GOT3 (cell line): ENCODE results near the gene TBL1X.

Experiments used
- DNase-seq: peaks from one replicate; lab custom pipeline; 2025; ENCODE audit warnings: mixed read lengths; lab: John Stamatoyannopoulos, UW

The TBL1X gene

DNA sequence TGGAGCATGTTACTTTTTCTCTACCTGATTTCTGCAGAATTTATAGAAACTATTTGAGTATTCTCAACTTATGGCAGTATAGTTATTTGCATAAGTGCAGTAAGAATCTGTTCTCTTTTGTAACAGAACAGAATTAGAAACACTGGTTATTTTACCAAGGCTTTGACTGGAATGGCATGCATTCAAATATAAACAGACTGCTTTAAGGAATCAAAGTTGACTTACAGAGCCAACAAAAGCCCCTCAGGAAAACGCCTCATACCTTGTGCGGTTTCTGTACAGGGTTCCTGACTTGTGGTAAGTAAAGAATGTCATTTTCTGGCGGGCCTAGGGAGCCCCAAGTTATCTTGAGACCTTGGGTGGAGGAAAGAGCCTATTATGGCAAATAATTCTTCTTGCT lies 203.7 kb downstream of the TBL1X start:
- no peak for DNase-seq

DNA sequence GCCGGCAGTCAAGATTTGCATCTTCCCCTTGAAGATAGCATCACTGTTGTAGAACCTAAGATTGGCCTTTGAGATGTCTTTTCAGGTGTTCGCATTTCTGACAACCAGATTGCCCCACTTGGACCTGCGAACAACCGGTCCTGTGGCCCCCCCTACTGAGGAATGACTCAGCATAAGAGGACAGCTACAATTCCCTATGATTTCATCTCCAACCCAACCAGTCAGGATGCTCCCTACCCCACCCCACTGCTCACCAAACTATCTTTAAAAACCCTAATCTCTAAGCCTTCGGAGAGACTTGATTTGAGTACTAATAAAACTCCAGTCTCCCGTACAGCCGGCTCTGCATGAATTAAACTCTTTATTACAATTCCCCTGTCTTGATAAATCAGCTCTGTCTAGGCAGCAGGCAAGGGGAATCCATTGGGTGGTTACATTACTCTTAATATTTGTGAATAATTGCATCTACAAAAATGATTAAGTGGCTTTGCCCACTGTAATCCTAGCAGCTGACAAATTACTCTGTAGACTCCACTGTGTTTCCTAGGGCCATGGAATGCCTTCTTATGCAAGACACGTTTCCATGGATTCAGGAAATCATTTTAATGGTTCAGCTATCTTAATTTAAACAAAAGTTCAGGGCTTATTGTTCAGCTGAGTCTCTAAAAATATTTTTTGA lies 205.4 kb downstream of the TBL1X start:
- DNase-seq = no peak

DNA sequence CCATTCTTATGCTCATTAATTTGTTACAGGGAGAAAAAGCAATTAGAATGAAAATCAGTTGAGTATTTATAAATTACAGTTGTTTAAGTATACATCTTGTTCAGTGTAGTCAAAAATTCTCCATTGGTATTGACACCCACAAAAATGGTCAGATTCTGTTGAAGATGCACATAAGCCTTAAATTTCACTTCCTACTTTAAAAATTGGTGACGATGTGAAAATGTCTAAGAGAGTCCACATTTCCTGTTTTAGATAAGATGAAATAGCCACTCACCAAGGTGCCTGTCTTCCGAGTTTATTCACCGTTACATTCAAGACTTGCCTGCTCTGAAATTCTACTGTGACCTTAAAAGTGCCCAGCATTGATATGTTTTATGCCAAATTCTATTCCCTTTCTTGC lies 207.1 kb downstream of the TBL1X start:
- DNase-seq = no peak

DNA sequence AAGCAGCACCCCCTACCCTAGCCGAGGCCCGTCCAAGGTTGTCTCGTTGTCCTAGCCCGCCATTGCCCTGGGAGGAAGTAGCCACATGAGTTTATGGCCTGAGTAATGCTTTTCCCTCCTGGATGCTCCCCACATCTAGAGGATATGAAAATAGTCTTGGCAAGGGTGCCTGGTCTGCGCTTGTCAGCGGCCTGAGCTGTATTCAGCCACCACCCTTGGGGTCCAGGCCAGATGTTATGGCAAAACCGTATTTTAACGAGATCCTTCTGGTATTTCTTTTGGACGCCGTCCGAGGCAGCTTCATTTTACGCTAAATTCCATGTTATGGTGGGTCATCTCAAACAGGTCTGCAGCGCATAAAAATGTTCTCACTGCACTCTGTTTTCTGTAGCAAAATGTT lies 211.4 kb downstream of the TBL1X start:
- no peak for DNase-seq

DNA sequence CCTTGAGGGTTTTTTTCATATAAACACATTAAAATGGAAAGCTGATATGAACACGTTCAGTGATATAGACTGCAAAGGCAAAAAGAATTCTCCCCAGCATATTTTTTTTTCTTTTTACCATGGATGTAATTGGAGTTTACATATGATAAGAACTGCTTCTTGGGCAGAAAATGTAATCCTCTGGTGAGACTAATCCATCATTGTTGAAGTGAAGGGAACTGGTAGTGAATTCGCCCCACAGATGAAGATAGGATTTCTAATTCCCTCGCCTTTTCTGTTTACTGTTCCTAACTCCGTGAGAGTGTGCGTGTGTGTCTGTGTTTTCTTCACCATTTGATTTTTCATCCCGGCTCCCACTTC lies 211.9 kb downstream of the TBL1X start:
- no peak for DNase-seq

DNA sequence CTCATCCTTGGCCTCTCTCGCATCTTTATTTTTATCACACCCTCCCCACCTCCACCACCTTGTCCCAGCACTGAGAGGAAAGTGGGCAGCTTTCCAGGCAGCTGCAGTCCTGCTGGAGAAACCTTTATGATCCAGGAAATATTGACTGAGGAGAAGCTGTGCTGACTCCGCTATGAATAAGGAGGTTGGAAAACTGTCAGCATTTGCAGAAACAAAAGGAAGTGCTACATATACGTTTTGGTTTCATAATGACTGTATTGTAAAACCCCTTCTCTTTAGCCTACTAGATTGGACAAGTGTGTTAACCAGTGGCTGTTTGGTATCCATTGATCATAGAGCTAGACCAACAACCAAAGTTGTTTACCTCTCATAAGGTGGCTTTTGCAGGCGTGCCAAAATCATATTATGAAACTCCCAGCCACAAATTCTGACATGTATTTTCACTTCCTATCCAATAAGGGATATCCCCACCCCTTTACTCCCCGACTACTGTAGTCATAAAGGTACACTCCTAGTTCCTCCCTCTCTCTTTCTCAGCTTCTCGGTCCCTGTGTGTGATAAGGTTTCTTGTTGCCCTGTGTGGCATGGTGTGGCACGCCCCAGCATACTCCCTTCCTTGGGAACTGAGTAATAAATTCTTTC lies 212.4 kb downstream of the TBL1X start:
- DNase-seq = no peak

DNA sequence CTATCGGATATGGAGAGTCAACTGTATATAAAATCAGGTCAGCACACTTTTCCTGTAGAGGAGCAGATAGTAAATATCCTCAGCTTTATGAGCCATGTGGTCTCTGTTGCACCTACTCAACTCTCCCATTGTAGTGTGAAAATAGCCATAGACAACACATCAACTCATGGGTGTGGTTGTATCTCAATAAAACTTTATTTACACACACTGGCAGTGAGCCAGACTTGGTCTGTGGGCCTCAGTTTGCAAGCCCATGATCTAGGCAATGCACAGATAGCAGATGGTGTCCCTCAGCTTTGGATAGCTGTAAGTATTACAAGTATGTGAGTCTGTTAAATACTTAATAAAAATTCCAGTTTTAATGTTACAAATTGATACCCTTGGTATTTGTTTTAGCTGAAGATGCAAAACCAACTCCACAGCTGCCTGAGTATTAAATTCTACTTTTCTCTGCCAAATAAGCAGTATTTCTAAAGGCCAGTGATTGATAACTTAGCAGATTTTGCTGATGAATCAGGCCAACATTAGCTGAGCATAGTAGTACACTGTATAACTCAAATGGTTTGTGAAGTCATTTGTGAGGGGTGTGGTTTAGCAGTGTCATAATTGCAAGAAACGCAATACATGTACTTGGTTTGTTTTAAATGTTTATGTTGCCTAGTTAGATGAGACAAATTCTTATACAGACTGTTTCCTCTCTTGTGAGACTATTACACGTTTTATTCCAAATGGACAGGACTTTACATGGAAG lies 213.5 kb downstream of the TBL1X start:
- no peak for DNase-seq

DNA sequence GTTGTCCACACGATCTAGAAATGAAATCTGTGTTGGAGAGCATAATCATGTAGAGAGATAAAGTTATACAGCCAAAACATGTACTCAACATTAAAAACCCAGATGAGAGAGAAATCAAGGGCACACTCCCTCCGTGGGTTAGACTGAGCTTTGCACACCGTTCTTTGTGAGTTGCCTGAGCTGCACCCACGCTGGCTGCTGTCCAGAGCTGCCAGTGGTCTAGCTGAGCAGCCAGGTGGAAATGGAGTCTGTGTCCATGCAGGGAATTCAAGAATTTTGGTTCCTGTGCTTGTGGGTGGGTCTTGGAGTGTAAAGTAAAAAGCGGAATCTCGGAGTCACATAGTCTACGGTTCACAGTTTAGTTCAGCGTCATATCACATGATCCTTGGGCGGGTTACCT lies 216.2 kb downstream of the TBL1X start:
- no peak for DNase-seq

DNA sequence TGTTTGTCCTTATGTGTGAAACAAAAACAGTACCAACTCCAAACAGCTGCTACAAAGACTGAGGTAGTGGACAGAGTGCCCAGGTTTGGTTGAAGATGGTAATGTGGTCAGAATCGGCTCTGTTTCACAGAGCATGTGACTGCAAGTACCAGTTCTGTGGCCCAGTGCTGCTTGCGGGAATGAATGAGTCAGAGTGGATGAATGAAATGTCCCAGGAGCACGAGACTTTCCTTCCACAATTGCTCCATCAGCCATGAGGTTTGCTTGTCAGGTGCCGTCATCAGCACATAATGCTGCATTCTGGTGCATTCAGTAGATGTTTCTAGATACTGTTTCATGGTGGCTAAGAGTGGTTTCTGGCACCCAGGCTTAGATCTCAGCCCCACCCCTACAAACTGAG lies 216.6 kb downstream of the TBL1X start:
- no peak for DNase-seq

DNA sequence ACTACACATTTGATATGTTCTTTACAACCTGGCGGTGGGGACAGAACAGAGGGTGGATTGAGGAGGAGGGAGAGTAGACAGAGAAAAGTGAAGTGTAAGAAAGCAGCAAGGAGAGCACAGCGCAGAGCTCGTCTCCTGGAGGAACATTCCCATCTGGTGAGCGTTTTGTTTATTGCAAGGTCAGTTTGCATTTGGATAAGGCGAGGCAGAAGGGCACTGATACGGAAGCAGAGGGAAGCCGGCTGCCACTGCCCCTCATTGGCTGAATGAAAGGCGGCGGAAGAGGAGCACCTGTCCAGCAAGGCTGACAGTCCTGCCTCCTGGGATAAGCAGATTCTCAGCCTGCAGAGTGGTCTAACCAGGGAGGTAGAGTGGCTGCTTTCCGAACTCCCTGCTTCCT lies 217.6 kb downstream of the TBL1X start:
- DNase-seq = no peak

DNA sequence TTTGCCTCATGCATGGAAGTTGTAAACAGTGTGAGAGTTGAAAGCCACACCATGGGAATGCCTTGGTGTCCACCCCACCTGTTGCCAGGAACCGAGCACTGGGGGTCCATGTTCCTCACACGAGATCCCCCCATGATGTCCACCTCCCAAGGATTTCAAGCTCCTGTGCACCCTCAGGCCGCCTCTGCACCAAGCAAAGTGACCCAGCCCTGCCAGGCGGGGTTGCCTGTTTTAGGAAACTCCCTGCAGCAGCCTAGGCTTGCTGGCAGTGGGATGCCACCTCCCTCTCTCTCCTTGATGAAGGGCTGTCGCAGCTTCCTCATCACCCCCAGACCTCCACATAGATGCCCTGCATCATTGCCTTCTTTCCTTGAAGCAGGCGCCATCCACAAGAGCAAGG lies 218.0 kb downstream of the TBL1X start:
- no peak for DNase-seq

DNA sequence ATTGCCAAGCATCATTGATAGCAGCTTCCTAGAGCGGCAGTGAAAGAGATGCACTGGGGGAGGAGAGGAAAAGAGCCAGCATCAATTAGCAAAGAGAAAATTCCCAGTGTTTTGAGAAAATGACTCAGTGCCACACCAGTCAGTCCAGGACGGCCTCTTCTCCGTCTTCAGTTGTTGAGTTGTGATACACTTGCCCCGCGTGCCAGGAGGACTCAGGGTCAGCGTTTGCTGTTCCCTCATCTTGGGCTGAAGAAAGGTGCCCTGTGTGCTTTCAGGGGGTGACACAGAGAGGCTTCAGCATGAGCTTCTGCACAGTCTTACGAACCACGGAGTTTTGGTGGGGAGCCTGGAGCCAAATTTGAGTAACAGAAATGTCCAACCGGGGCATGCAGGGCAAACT lies 218.5 kb downstream of the TBL1X start:
- DNase-seq = no peak

DNA sequence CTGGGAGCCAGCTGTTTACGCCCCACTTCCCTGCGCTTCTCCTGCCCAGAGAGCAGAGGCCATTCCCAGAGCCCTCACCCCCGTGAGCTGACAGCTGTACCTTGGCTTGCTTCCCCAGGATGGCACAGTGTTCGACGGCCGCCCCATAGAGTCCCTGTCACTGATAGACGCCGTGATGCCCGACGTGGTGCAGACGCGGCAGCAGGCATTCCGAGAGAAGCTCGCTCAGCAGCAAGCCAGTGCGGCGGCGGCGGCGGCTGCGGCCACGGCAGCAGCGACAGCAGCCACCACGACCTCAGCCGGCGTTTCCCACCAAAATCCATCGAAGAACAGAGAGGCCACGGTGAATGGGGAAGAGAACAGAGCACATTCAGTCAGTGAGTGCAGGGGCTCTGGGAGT lies 223.0 kb downstream of the TBL1X start:
- no peak for DNase-seq

DNA sequence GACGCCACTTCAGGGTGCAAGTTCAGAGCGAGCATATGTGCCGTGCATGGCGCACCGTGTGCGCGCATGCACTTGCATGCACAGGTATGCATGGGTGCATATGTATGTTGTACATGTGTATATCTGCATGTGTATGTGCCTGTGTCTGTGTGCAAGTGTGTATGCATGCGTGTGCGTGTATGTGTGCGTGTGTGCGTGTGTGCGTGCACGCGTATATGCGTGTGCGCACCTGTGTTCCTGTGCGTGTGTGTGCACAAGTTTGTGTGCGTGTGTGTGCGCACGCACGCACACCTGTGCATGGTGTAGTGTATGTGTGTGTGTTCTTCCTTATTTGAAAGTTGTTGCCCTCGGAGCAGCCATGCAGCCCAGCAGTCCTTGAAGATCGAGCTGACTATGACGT lies 224.0 kb downstream of the TBL1X start:
- no peak for DNase-seq

DNA sequence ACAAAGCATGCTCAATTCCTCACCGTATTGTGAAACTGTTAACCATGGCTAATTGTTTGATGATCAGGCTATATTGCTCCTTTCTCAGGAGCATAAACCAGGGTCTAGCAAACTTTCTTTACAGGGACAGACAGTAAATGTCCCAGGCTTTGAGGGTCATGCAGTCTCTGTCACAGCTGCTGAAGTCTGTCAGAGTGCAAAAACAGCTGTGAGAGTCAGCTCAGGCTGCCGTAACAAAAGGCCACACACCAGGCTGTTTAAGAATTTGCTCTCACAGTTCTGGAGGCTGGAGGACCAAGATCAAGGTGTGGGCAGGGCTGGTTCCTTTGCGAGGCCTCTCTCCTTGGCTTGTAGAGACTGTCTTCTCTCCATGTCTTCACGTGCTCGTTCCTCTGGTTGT lies 225.2 kb downstream of the TBL1X start:
- no peak for DNase-seq

DNA sequence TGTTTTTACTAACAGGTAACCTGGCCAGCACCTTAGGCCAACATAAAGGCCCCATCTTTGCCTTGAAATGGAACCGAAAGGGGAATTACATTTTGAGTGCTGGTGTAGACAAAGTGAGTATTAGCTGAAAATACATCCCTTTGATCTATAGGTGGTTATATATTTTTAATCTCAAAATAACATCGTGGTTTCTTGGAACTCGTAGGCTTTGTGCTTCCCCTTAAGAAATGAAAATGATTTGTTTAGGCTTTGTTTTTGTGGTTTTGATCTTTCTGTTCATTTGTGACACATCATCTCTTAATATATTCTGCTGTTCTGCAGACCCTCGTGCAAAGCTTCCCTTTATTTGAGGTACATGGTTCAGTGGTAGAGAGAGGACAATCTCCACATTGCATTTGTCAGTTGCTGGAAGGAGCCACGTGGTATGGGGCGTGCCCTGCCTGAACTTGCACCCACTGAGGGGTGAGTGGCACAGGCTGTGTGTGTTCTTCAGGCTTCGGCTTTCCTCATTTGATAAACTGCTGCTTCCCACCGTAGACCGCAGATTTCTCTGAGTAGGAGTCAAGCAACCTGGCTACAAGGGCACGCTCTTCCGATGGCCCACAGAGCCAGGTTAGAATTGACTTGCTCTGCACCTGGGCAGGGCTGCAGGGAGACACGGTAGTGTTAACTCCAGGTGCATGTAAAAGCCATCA lies 228.6 kb downstream of the TBL1X start:
- DNase-seq = no peak

DNA sequence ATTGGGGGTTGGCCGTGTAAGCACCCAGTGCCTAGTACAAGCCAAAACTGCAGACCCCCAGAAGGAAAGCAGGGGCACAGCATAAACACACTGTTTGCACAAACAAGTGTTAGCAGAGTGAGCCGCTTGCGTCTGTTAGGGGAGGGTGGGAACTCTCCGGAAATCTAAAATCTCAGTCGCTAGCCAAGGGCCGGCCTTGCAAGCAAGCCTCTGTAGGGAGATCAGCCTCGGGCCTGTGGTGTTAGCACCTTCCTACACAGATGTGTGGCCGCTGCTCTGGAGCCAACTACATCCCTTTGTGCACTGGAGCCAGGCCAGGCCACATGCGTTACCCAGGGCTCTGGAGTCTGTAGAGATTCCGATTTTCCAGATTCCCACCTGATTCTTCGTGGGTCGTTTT lies 233.7 kb downstream of the TBL1X start:
- DNase-seq = no peak

DNA sequence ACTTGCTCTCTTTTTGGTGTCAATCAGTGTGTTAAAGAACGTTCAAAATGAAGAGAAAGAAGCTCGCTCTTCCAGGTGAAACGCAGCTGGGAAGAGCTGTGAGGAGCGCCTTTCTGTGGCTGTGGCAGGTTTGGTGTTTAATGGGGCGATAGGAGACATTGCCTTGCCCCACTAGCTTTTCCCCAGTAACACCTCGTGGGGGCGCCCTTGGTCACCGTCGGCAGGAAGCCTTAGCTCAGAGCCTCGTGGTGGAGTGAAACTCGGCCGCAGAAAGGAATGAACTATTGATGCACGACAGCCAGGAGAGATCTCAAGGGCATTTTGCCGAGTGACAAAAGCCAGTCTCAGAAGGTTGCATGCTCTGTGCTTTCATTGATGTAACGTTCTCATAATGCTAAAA lies 235.7 kb downstream of the TBL1X start:
- no peak for DNase-seq

DNA sequence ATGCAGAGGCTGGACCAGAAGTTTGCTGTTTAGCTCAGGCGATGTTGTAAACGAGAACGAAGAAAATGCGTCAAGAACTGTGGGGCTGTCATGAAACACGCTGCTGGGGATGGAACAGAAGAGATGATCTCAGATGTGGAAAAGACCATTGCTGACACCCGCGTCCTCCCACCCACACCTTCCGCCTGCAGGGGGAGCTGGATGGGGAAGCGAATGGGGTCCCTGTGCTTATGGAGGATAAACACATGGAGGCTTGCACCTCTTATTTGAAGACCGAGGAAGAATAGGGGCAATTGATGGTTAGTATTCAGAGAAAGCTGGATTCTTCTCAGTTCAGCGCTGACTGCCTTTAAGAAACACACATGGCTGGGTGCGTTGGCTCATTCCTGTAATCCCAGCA lies 236.9 kb downstream of the TBL1X start:
- no peak for DNase-seq

DNA sequence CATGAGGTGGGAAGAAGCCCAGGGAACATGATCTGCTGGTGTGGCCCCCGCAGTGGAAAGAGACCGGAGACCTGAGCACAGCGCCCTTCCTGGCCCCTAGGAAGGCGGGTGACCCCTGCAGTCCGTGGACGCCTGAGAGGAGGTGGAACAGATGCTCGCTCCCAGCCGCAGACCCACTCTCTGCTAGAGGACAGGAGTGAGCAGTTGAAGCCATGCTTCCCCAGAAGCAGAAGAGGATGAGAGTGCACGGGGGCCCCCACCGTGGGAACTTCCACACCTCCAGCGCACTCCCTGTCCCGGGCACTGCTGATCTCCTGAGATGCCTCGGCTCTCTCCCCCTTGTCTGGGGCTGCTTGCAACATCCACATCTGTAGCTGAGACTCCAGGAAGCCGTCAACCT lies 238.5 kb downstream of the TBL1X start:
- no peak for DNase-seq

DNA sequence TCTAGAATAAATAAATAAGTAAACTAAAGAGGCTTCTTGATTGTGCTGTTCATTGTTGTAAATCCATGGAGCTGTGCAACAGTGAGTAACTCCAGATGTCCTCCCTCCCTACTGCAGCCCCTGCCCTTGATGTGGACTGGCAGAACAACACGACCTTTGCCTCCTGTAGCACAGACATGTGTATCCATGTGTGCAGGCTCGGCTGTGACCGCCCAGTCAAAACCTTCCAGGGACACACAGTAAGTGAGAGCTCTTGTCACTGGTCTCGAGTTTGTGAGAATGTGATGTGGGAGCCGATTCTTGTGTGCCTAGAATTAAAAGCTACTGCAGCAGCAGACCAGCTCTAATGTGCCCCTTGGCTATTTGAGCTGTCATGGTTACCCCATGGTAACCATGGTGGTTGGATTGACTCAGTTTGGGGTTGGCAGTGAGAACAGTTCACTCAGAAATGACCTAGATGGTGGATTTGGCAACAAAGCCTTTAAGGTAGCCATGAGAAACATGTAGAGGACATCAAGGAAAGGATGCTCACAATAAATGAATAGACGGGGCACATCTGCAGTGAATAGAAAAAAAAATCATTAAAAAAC lies 240.1 kb downstream of the TBL1X start:
- no peak for DNase-seq

DNA sequence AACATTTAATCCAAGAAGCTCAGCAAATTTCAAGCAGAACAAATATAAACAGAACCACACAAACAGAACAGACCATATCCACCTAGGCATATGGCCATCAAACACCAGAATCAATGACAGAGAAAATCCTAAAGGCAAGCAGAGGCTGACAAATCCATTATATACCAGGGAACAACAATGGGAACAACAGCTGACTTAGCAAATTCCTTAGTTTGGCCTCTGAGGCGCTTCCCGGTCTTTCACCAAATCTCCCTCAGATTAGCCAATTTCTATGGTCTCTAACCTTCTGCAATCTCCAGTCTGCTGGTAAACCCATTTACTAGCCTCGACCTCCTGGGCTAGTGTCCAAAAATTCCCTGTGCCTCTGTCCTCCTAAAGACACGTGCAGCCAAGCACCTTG lies 241.6 kb downstream of the TBL1X start:
- DNase-seq = no peak
